NCI-H2171 (cell line): ENCODE results near the gene SUMF2.
"Not testable (repeated sequence)": the region's sequence is repeated elsewhere in the genome, so short reads cannot be mapped to it uniquely, and the experiment has no call there.

Source experiments
- DNase-seq: peaks from one replicate; lab custom pipeline; 2025; lab: John Stamatoyannopoulos, UW

Gene SUMF2

GRCh38 chr7:56106108-56107073 is 42.3 kb downstream of the SUMF2 start, which contains the start of gene CHCHD2:
TSS of gene CHCHD2 (minus strand) at chr7:56106476. CDS start at chr7:56106413, 63 bp downstream.
- peak; percentile 95 for DNase-seq

- no peak for DNase-seq
Observed at GRCh38 chr7:56107954-56108258, 43.8 kb downstream of the SUMF2 start.

- no peak for DNase-seq
Observed at GRCh38 chr7:56110611-56111010, 46.5 kb downstream of the SUMF2 start.

- DNase-seq, result not testable (repeated sequence)
Observed at GRCh38 chr7:56112244-56112643, 48.2 kb downstream of the SUMF2 start.

- no peak for DNase-seq
Observed at GRCh38 chr7:56115852-56116538, 51.9 kb downstream of the SUMF2 start, which contains the start of gene NUPR2. TSS of gene NUPR2 (minus strand) at chr7:56116417. CDS start at chr7:56116314, 103 bp downstream.

GRCh38 chr7:56121440-56121839 is 57.4 kb downstream of the SUMF2 start:
- DNase-seq, result no peak

- DNase-seq, result no peak
Observed at GRCh38 chr7:56124981-56125380, 60.9 kb downstream of the SUMF2 start.

- DNase-seq, result no peak
Observed at GRCh38 chr7:56125831-56126230, 61.7 kb downstream of the SUMF2 start.

GRCh38 chr7:56127241-56127975 is 63.3 kb downstream of the SUMF2 start:
- DNase-seq, result no peak
